ENCODE results near the gene SLC2A5. TPM values are rescaled to one million over a fixed set of nuclear protein-coding genes. Genes with fewer than 3 reads are reported as not detected.
A peak's percentile ranks its signal among the peaks of the same experiment; 100 is the strongest.

SLC2A5 gene, protein sequence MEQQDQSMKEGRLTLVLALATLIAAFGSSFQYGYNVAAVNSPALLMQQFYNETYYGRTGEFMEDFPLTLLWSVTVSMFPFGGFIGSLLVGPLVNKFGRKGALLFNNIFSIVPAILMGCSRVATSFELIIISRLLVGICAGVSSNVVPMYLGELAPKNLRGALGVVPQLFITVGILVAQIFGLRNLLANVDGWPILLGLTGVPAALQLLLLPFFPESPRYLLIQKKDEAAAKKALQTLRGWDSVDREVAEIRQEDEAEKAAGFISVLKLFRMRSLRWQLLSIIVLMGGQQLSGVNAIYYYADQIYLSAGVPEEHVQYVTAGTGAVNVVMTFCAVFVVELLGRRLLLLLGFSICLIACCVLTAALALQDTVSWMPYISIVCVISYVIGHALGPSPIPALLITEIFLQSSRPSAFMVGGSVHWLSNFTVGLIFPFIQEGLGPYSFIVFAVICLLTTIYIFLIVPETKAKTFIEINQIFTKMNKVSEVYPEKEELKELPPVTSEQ
- 1 to 10 TPM in 2 of 4 donors, under 1 TPM in 2; 0.32 to 7.9 (median 2.3) TPM for total RNA-seq

DNA sequence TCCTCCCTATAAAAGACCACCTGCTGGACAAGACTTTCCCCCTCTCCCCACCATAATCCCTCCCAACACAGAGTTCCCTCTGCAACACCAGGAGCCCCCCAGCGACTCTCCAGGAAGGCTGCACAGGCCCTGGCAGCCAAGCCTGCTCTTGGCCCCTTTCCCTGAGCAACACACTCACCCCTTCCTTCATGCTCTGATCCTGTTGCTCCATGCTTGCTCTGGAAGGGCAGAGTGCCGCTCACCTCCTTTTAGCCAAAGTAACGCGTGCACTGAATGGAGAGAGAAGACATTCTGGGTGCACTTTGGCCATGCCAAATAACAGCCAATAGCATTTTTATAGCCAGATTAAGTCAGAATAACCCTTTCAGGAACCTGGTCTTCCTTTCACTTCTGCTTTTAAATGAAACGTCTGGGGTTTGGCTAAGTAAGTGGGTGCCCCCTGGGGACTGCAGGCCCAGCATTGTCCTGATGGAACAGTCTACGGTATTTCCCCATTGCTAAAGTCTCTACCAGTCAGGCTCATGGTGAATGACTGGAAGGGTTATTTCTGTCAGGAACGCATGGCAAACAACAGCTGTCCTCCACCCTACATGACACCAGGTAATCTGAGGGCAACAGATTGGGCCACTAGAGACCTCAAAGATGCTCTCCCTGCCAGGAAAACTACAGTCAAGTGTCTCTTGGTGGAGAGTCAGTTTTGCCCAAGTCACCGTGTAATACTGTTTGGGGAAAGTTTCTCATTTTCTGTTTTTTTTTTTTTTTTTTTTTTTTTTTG, at the start of gene SLC2A5:
TSS of gene SLC2A5 (minus strand) at position 310 of the 775 bp plus-strand sequence. CDS start at position 211, 99 bp downstream.
- ATAC-seq (ENCODE audit: low FRiP score) = peak; percentile 50
- DNase-seq (ENCODE audit: low spot score) = no peak
- TF ChIP-seq, protein P1, sequence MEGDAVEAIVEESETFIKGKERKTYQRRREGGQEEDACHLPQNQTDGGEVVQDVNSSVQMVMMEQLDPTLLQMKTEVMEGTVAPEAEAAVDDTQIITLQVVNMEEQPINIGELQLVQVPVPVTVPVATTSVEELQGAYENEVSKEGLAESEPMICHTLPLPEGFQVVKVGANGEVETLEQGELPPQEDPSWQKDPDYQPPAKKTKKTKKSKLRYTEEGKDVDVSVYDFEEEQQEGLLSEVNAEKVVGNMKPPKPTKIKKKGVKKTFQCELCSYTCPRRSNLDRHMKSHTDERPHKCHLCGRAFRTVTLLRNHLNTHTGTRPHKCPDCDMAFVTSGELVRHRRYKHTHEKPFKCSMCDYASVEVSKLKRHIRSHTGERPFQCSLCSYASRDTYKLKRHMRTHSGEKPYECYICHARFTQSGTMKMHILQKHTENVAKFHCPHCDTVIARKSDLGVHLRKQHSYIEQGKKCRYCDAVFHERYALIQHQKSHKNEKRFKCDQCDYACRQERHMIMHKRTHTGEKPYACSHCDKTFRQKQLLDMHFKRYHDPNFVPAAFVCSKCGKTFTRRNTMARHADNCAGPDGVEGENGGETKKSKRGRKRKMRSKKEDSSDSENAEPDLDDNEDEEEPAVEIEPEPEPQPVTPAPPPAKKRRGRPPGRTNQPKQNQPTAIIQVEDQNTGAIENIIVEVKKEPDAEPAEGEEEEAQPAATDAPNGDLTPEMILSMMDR (IDR thresholded peaks at IDR 0.05) = no peak

DNA sequence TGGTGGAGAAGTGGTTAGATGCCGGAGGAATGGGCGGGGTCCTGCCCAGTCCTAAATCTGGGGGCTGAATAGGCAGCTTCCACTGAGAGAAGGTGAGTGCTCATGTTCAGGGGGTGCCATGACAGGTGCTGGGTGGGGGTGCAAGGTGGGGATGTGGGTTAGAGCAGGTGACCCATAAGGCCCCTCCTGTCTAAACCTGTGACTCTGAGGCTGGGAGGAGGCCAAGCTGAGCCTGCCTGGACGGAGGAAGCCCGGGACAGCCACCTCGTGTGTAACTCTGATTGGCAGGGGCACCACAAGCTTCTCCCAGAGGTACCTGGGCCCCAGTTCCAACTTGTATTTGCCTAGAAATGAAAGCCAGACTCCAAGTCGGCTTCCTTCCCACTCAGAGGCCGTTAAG, 48.8 kb upstream of the SLC2A5 start:
- DNase-seq (ENCODE audit: low spot score) (no peak), ATAC-seq (ENCODE audit: low FRiP score) (no peak)
- TF ChIP-seq, protein P1 (IDR thresholded peaks at IDR 0.05) = no peak

DNA sequence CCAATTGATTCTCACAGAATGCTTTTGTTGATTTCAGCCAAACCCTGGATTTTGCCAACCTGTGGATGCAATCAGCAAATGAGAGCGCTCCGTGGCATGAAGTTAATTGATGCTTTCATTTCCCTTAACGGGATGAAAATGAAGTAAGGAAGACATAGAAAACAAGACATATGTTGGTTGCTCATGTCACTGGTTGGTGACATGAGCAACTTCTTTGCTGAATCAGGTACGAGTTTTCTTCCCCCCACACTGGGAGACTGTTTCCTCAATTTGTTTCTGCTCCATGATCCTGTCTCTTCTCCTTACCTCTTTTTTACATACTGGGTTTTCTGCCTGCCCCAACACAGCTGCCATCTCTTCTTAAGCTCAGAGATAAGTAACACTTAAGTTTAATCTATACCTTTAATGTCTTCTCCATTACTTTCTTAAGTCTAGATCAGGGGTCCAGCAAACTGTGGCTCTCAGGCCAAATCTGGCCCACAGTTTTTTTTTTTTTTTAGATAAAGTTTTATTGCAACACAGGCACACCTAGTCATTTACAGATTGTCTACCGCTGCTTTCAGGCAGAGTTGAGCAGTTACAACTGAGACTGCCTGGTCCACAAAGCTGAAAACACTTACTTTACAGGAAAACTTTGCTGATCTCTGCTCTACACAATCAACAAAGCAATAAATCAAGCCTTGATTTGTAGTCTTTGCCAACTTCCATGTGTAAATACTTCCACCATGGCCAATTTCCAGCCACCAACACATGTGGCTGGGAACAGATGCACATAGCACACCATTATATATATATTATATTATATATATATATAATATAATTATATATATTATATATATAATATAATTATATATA, 46.1 kb upstream of the SLC2A5 start:
- no peak for ATAC-seq (ENCODE audit: low FRiP score)
- TF ChIP-seq, protein P1 (IDR thresholded peaks at IDR 0.05) = no peak
- DNase-seq (ENCODE audit: low spot score) = no peak

DNA sequence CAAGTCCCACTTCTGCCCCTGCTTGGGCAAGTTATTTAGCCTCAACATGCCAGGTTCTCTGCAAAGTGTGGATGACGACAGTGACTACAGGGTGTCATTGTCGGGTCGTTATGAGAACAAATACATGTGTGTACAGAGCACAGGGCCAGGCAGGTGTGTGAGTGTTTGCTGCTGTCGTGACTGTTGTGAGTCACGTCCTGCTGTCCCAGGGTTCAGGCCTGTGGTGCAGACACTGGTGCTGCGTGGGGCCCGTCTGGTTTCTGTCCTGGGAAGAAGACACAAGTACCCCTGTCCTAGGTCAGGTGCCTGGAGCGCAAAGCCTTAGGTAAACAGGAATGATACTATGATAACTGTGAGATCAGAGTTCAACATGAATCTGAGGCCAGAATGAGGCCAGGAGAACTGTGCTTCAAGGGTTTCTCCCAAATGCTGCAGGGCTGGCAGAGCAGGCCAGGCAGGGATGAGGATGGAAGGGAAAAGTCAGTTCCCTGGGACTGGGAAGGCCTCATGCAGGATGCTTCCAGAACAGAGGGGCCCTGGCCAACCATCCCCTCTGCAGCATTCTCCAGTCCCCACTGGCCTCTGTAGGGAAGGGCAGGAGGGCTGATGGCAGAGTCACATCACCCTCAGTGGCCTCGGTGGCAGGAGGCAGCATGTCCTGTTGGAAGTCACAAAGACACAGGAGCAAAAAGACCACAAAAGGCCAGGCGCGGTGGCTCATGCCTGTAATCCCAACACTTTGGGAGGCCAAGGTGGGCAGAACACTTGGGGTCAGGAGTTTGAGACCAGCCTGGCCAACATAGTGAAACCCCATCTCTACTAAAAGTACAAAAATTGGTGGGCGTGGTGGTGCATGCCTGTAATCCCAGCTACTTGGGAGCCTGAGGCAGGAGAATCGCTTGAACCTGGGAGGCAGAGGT, 43.8 kb upstream of the SLC2A5 start:
- TF ChIP-seq, protein P1 (IDR thresholded peaks at IDR 0.05) = no peak
- ATAC-seq (ENCODE audit: low FRiP score) = no peak
- DNase-seq (ENCODE audit: low spot score) = no peak

DNA sequence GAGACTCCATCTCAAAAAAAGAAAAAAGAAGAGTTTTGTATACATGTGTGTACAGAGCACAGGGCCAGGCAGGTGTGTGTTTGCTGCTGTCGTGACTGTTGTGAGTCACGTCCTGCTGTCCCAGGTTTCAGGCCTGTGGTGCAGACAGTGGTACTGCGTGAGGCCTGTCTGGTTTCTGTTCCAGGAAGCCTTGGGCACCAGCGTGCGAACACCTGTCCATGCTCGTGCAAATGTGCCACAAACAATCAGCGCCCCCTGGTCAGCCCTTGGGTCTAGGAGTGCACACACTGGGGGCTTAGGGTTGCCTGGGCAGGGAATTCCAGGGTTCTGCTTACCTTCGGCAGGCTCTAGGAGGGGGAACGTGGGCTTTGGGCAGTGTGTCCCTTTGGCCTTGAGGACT, 42.5 kb upstream of the SLC2A5 start:
- ATAC-seq (ENCODE audit: low FRiP score) (no peak), DNase-seq (ENCODE audit: low spot score) (no peak)
- TF ChIP-seq, protein P1 (IDR thresholded peaks at IDR 0.05) = no peak

DNA sequence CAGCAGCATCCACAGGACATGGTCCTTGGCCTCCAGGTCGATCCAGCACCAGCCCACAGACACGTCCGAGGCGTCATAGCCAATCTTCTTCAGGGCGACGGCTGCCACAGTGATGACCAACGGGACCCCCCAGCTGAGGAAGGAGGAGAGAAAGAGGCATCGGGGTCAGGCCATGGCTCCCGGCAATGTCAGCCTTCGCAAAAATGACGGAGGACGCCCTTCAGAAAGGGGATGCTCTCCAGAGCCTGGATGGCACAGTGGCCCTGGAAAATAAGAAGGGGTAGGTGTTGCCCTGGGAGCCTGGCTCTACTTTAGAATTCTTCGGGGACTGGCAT, 41.9 kb upstream of the SLC2A5 start:
- DNase-seq (ENCODE audit: low spot score) (no peak), ATAC-seq (ENCODE audit: low FRiP score) (no peak)
- TF ChIP-seq, protein P1 (IDR thresholded peaks at IDR 0.05) = no peak
